Mesothelial cell of epicardium (in vitro differentiated cells): ENCODE results near the gene COL23A1. TPM values are rescaled to one million over a fixed set of nuclear protein-coding genes. Genes with fewer than 3 reads are reported as not detected.

Source experiments
- DNase-seq, 2 experiments: peaks; one replicate each; pipeline ENCODE4 v3.0.0; 2021; ENCODE audit warnings: low spot score in 2 of 2; ENCODE audit not compliant: unreplicated experiment in 2 of 2
- H3K27ac Mint-ChIP-seq: 2 replicates; pipeline ENCODE4 v1.8.0; 2021; ENCODE audit warnings: mixed read lengths
- H3K27me3 Mint-ChIP-seq: 2 replicates; pipeline ENCODE4 v1.8.0; 2021; ENCODE audit warnings: low read depth, mixed read lengths
- H3K36me3 Mint-ChIP-seq: 2 replicates; pipeline ENCODE4 v1.8.0; 2021; ENCODE audit warnings: mixed read lengths
- H3K4me1 Mint-ChIP-seq: 2 replicates; pipeline ENCODE4 v1.8.0; 2021; ENCODE audit warnings: mixed read lengths
- H3K4me3 Mint-ChIP-seq: 2 replicates; pipeline ENCODE4 v1.8.0; 2021; ENCODE audit warnings: mild to moderate bottlenecking, moderate library complexity, mixed read lengths
- H3K9me3 Mint-ChIP-seq: 2 replicates; pipeline ENCODE4 v1.8.0; 2021; ENCODE audit warnings: mixed read lengths
- CTCF ChIP-seq: fragments of 200-600 bp; sonication (generic); IDR thresholded peaks from one replicate; pipeline ENCODE4 v1.5.0; 2021; ENCODE audit warnings: antibody characterized with exemption; ENCODE audit not compliant: unreplicated experiment
- total RNA-seq: library from RNA; stranded (reverse); gene quantifications from 3 replicates; pipeline ENCODE4 v1.2.1, GENCODE V29; 2021

The COL23A1 gene
- total RNA-seq, 1 donor from 2014 or later = 13.6 TPM

- peaks cover 15% of the 10 kb centered on the region for H3K4me1 Mint-ChIP-seq
- TF ChIP-seq CTCF = no peak
- H3K9me3 Mint-ChIP-seq = no peaks in the 10 kb centered on the region
- no peak overlapping the region for H3K27ac Mint-ChIP-seq
- DNase-seq = no peak
- no peak overlapping the region for H3K4me3 Mint-ChIP-seq
- H3K36me3 Mint-ChIP-seq = no peaks in the 10 kb centered on the region
- H3K27me3 Mint-ChIP-seq = no peaks in the 10 kb centered on the region
These were observed 49.7 kb downstream of the COL23A1 start for GRCh38 chr5:178540526-178540925.

GRCh38 chr5:178538741-178539229 is 51.4 kb downstream of the COL23A1 start:
- no peak for DNase-seq
- no peak overlapping the region for H3K4me3 Mint-ChIP-seq
- no peak for TF ChIP-seq CTCF
- H3K27ac Mint-ChIP-seq = no peak overlapping the region
- peaks cover 15% of the 10 kb centered on the region for H3K4me1 Mint-ChIP-seq
- H3K27me3 Mint-ChIP-seq = no peaks in the 10 kb centered on the region
- no peaks in the 10 kb centered on the region for H3K36me3 Mint-ChIP-seq
- H3K9me3 Mint-ChIP-seq = no peaks in the 10 kb centered on the region

GRCh38 chr5:178537467-178538371 is 52.5 kb downstream of the COL23A1 start:
- Mint-ChIP-seq H3K27ac (no peak overlapping the region), H3K4me3 (no peak overlapping the region), H3K36me3 (no peaks in the 10 kb centered on the region), H3K27me3 (no peaks in the 10 kb centered on the region), H3K4me1 (peaks cover 12% of the 10 kb centered on the region), H3K9me3 (no peaks in the 10 kb centered on the region)
- no peak for TF ChIP-seq CTCF
- DNase-seq = no peak

GRCh38 chr5:178536541-178537466 is 53.4 kb downstream of the COL23A1 start:
- Mint-ChIP-seq H3K4me1 (peaks cover 6% of the 10 kb centered on the region), H3K9me3 (no peaks in the 10 kb centered on the region), H3K4me3 (no peak overlapping the region), H3K27ac (no peak overlapping the region), H3K36me3 (no peaks in the 10 kb centered on the region), H3K27me3 (no peaks in the 10 kb centered on the region)
- DNase-seq = no peak
- TF ChIP-seq CTCF = no peak

- H3K9me3 Mint-ChIP-seq = no peaks in the 10 kb centered on the region
- H3K4me1 Mint-ChIP-seq = peaks cover 6% of the 10 kb centered on the region
- H3K27me3 Mint-ChIP-seq = no peaks in the 10 kb centered on the region
- H3K27ac Mint-ChIP-seq = no peak overlapping the region
- no peaks in the 10 kb centered on the region for H3K36me3 Mint-ChIP-seq
- no peak for DNase-seq
- TF ChIP-seq CTCF = no peak
- no peak overlapping the region for H3K4me3 Mint-ChIP-seq
These were observed 54.7 kb downstream of the COL23A1 start for GRCh38 chr5:178535299-178536175.
